ENCODE results near the gene COP1. TPM values are rescaled to one million over a fixed set of nuclear protein-coding genes. Genes with fewer than 3 reads are reported as not detected.
A peak's percentile ranks its signal among the peaks of the same experiment; 100 is the strongest.

Gene COP1
- total RNA-seq, result 73.2 and 82.3 TPM in 2 replicates

GRCh38 chr1:176206961-176207902 is at the start of gene COP1:
COP1 (minus strand) TSS chr1:176207286; CDS start chr1:176206978, 308 bp downstream.

Small RNAs within 50 kb of the gene (small RNA-seq; reads per million reads assigned to genes)
- not detected for gene RF00066
- not detected for gene RNU2-12P
- 0.70 reads per million, percentile 4 among the genes with 10 or more reads in this experiment for gene RPS29P5
- 53.6 reads per million, percentile 98 among the genes with 10 or more reads in this experiment for gene SCARNA3

Data from thoracic aorta endothelial cell (primary cell).